Panc1 (cell line): ENCODE measurements around the gene NPAS2. TPM values are rescaled to one million over a fixed set of nuclear protein-coding genes. Genes with fewer than 3 reads are reported as not detected.

Experiments
- ATAC-seq: fragments of 200-7000 bp; cut with Tn5 transposase; 2 replicates; pipeline ENCODE4 v1.9.1; 2020; ENCODE audit warnings: mild to moderate bottlenecking, moderate library complexity
- BruUV-seq: library from RNA; stranded (reverse); fragments of 400-500 nt; replicated peaks from 2 replicates; lab custom pipeline; 2021; lab: Mats Ljungman, UMichigan
- CTCF ChIA-PET: fragments of 300-600 bp; sonication (Branson Sonifier 250); formaldehyde crosslinking; loops from one replicate; lab custom pipeline; 2022; ENCODE audit warnings: antibody characterized with exemption; lab: Charles Lee
- POLR2A ChIA-PET: fragments of 300-600 bp; sonication (Branson Sonifier 250); formaldehyde crosslinking; loops from one replicate; lab custom pipeline; 2022; ENCODE audit warnings: antibody characterized with exemption; lab: Charles Lee
- DNase-seq: peaks from one replicate; pipeline ENCODE4 v3.0.0-alpha.2; 2010; ENCODE audit warnings: low read depth, low spot score
- H3K27ac ChIP-seq: 2 replicates; pipeline ENCODE4 v1.5.1; 2011; ENCODE audit warnings: mild to moderate bottlenecking, low read length, inconsistent platforms
- H3K27me3 ChIP-seq: fragments of 200-500 bp; sonication (Bioruptor generic); 2 replicates; pipeline ENCODE4 v1.6.0; 2014; ENCODE audit warnings: low read length, inconsistent platforms; ENCODE audit not compliant: control insufficient read depth, insufficient read depth
- H3K36me3 ChIP-seq: fragments of 200-500 bp; sonication (Bioruptor generic); 2 replicates; pipeline ENCODE4 v1.5.1; 2014; ENCODE audit warnings: inconsistent platforms, mild to moderate bottlenecking, low read length, moderate library complexity; ENCODE audit not compliant: control insufficient read depth, insufficient read depth
- H3K4me1 ChIP-seq: 2 replicates; pipeline ENCODE4 v1.5.1; 2011; ENCODE audit warnings: inconsistent platforms, mild to moderate bottlenecking, low read length, moderate library complexity; ENCODE audit not compliant: control insufficient read depth, insufficient read depth
- H3K4me3 ChIP-seq, 2 experiments: 2 replicates each; pipeline ENCODE4 v1.5.1; 2011 to 2012; ENCODE audit warnings: low read depth in 2 of 2, low read length in 2 of 2, mild to moderate bottlenecking in 2 of 2, inconsistent platforms in 1 of 2, moderate library complexity in 1 of 2
- H3K9me3 ChIP-seq: fragments of 200-500 bp; sonication (Bioruptor generic); 2 replicates; pipeline ENCODE4 v1.5.1; 2014; ENCODE audit warnings: low read depth, mild to moderate bottlenecking, inconsistent platforms, low read length, moderate library complexity; ENCODE audit not compliant: control insufficient read depth, insufficient read depth
- POLR2AphosphoS5 ChIP-seq: IDR thresholded peaks from 2 replicates; pipeline ENCODE4 v1.6.1; 2012; ENCODE audit warnings: mild to moderate bottlenecking, low read depth, low read length, moderate library complexity
- SIN3A ChIP-seq: IDR thresholded peaks from 2 replicates; pipeline ENCODE4 v1.6.1; 2012; ENCODE audit warnings: low read depth, mild to moderate bottlenecking, low read length, moderate library complexity, borderline replicate concordance; ENCODE audit not compliant: insufficient read depth
- TCF7L2 ChIP-seq: IDR thresholded peaks from 2 replicates; pipeline ENCODE4 v1.6.1; 2011; ENCODE audit warnings: mild to moderate bottlenecking, low read depth, low read length, inconsistent platforms
- in situ Hi-C: cut with HindIII; loops from 2 replicates; pipeline ENCODE4 v1.10.0; 2016; ENCODE audit warnings: low sequenced_read_pairs, low pct_unique_long_range_greater_than_20kb
- intact Hi-C: fragments of 100-400 bp; cut with micrococcal nuclease; formaldehyde crosslinking; loops from one replicate; pipeline ENCODE4 v1.10.0; 2022; ENCODE audit not compliant: unreplicated experiment
- total RNA-seq: library from RNA; stranded (reverse); gene quantifications from one replicate; pipeline ENCODE4 v1.2.1, GENCODE V29; 2021; ENCODE audit not compliant: unreplicated experiment
- TF ChIP-seq, protein P1 (sequence below), 2 experiments: IDR thresholded peaks; 2 replicates each; pipeline ENCODE4 v1.6.1; 2011 to 2012; ENCODE audit warnings: low read depth in 2 of 2, control low read depth in 1 of 2, low read length in 1 of 2, mild to moderate bottlenecking in 1 of 2, moderate library complexity in 1 of 2; ENCODE audit not compliant: insufficient read depth in 1 of 2
- TF ChIP-seq, protein P2 (sequence below): fragments of 450-650 bp; IDR thresholded peaks from 2 replicates; pipeline ENCODE4 v1.5.1; 2017; ENCODE audit warnings: mild to moderate bottlenecking

NPAS2 gene
- total RNA-seq, 1 experiment from 2014 or later = 72.8 TPM

DNA sequence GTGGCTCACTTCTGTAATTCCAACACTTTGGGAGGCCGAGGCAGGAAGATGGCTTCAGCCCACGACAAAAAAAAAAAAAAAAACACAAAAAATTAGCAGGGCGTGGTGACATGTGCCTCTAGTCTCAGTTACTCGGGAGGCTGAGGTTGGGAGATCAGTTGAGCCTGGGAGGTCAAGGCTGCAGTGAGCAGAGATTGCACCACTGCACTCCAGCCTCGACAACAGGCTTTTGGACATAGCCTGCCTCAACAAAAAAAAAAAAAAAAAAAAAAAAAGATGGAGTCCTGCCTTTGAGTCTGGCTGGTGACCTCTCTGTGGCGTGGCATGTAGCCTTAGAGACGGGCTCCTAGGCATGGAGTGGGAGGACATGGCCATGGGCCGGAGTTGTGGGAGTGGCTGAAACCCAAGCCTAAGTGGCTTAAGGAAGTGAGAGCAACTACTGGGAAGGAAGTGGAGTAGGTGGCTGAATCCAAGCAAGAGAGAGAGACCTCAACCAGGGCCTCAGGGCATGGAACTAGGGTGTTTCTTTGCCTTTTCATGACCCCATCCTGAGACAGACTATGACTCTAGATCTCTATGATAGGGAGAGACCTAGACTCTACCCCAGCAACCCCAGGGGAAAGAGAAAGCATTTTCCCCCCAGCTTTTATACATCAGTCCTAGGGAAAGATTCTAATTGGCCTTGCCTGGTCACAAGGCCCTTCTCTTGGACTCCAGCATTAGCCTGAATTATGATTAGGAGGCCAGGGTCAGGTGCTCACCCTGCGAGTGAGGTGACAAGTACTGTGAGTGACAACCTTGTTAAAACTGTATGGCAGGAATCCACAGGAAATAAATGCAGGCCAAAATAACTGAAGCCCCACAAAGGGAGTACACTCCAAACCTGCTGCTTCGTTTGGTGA lies 34.2 kb downstream of the NPAS2 start:
- DNase-seq (no peak), ATAC-seq (peak; percentile 29; the same call in 1 of the 2 replicates)
- intact Hi-C loops (no loop called here), in situ Hi-C loops (no loop called here)
- TF ChIP-seq, protein P1, sequence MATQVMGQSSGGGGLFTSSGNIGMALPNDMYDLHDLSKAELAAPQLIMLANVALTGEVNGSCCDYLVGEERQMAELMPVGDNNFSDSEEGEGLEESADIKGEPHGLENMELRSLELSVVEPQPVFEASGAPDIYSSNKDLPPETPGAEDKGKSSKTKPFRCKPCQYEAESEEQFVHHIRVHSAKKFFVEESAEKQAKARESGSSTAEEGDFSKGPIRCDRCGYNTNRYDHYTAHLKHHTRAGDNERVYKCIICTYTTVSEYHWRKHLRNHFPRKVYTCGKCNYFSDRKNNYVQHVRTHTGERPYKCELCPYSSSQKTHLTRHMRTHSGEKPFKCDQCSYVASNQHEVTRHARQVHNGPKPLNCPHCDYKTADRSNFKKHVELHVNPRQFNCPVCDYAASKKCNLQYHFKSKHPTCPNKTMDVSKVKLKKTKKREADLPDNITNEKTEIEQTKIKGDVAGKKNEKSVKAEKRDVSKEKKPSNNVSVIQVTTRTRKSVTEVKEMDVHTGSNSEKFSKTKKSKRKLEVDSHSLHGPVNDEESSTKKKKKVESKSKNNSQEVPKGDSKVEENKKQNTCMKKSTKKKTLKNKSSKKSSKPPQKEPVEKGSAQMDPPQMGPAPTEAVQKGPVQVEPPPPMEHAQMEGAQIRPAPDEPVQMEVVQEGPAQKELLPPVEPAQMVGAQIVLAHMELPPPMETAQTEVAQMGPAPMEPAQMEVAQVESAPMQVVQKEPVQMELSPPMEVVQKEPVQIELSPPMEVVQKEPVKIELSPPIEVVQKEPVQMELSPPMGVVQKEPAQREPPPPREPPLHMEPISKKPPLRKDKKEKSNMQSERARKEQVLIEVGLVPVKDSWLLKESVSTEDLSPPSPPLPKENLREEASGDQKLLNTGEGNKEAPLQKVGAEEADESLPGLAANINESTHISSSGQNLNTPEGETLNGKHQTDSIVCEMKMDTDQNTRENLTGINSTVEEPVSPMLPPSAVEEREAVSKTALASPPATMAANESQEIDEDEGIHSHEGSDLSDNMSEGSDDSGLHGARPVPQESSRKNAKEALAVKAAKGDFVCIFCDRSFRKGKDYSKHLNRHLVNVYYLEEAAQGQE (IDR thresholded peaks at IDR 0.05; ENCODE audit: insufficient read depth in 1 of 2, low read depth in 2 of 2, low read length in 1 of 2) = no peak
- TF ChIP-seq, protein P2, sequence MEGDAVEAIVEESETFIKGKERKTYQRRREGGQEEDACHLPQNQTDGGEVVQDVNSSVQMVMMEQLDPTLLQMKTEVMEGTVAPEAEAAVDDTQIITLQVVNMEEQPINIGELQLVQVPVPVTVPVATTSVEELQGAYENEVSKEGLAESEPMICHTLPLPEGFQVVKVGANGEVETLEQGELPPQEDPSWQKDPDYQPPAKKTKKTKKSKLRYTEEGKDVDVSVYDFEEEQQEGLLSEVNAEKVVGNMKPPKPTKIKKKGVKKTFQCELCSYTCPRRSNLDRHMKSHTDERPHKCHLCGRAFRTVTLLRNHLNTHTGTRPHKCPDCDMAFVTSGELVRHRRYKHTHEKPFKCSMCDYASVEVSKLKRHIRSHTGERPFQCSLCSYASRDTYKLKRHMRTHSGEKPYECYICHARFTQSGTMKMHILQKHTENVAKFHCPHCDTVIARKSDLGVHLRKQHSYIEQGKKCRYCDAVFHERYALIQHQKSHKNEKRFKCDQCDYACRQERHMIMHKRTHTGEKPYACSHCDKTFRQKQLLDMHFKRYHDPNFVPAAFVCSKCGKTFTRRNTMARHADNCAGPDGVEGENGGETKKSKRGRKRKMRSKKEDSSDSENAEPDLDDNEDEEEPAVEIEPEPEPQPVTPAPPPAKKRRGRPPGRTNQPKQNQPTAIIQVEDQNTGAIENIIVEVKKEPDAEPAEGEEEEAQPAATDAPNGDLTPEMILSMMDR = no peak
- TF ChIP-seq POLR2AphosphoS5 = no peak
- TF ChIP-seq TCF7L2 = no peak
- TF ChIP-seq SIN3A = no peak
- ChIA-PET CTCF (interaction anchor here (0.6 kb wide), 1 partner anchor 39 kb away, joined by 3 read pairs; no protein-coding TSS in a partner anchor), POLR2A (no interaction called here)
- Histone ChIP-seq H3K9me3 (no peaks in the 10 kb centered on the region), H3K36me3 (no peaks in the 10 kb centered on the region), H3K27me3 (no peaks in the 10 kb centered on the region), H3K4me1 (peaks cover 13% of the 10 kb centered on the region), H3K4me3 (no peak overlapping the region), H3K27ac (no peak overlapping the region)
- BruUV-seq = no TSS peak

DNA sequence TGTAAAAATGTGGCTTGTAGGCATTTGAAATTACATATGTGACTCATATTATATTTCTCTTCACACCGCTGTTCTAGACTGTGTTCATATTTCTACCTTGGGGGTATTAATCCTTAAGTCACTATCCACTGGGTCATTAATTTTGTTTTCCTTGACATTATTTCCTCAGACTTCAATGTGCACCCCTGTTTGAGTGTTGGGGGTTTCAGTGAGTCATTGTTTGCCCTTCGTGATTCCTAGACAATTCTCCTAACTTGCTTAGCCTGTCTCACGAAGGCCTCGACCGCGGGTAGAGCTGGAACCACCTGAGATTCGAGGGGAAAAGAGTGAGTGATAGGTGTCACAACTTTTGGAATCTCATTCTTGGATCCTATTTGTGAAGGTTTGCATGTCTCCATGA lies 35.1 kb downstream of the NPAS2 start:
- ChIA-PET POLR2A (no interaction called here), CTCF (interaction anchor here (0.6 kb wide), 1 partner anchor 38 kb away, joined by 3 read pairs; no protein-coding TSS in a partner anchor)
- H3K27ac ChIP-seq = no peak overlapping the region
- TF ChIP-seq, protein P1 (IDR thresholded peaks at IDR 0.05; ENCODE audit: insufficient read depth in 1 of 2, low read depth in 2 of 2, low read length in 1 of 2) = no peak
- no peak for TF ChIP-seq TCF7L2
- TF ChIP-seq POLR2AphosphoS5 = no peak
- TF ChIP-seq SIN3A = no peak
- TF ChIP-seq, protein P2 = no peak
- H3K4me3 ChIP-seq = no peak overlapping the region
- H3K4me1 ChIP-seq = peaks cover 13% of the 10 kb centered on the region
- intact Hi-C loops = no loop called here
- H3K9me3 ChIP-seq = no peaks in the 10 kb centered on the region
- no peak for DNase-seq
- no peak for ATAC-seq
- BruUV-seq = no TSS peak
- H3K36me3 ChIP-seq = no peaks in the 10 kb centered on the region
- H3K27me3 ChIP-seq = no peaks in the 10 kb centered on the region
- in situ Hi-C loops = no loop called here
